Cortex of kidney (tissue), 1 donor: ENCODE measurements around the gene MMP24OS.

Source experiments
- DNase-seq: peaks from one replicate; lab custom pipeline; 2025; lab: John Stamatoyannopoulos, UW

The MMP24OS gene

GRCh38 chr20:35306931-35307517, 29.1 kb upstream of the MMP24OS start:
- DNase-seq = no peak

GRCh38 chr20:35305682-35306556, 28.0 kb upstream of the MMP24OS start:
- DNase-seq = no peak

- no peak for DNase-seq
These were observed 27.0 kb upstream of the MMP24OS start for GRCh38 chr20:35304956-35305355.

- DNase-seq = no peak
These were observed 26.0 kb upstream of the MMP24OS start for GRCh38 chr20:35303735-35304491.

- no peak for DNase-seq
These were observed 25.4 kb upstream of the MMP24OS start for GRCh38 chr20:35303382-35303734.

- DNase-seq = no peak
These were observed 24.8 kb upstream of the MMP24OS start for GRCh38 chr20:35302421-35303335.

- DNase-seq = no peak
These were observed 23.5 kb upstream of the MMP24OS start for GRCh38 chr20:35301426-35301825.

- no peak for DNase-seq
These were observed 22.7 kb upstream of the MMP24OS start for GRCh38 chr20:35300469-35301262.

GRCh38 chr20:35299780-35300179, 21.9 kb upstream of the MMP24OS start:
- DNase-seq = no peak

GRCh38 chr20:35298264-35298663, 20.3 kb upstream of the MMP24OS start:
- DNase-seq = no peak

- DNase-seq = no peak
These were observed 19.8 kb upstream of the MMP24OS start for GRCh38 chr20:35297740-35298139.

- DNase-seq = no peak
These were observed 19.2 kb upstream of the MMP24OS start for GRCh38 chr20:35297155-35297554.

- no peak for DNase-seq
These were observed 18.2 kb upstream of the MMP24OS start for GRCh38 chr20:35296101-35296554.

- no peak for DNase-seq
These were observed 17.8 kb upstream of the MMP24OS start for GRCh38 chr20:35295674-35296073.

GRCh38 chr20:35295058-35295457, 17.1 kb upstream of the MMP24OS start:
- DNase-seq = no peak

GRCh38 chr20:35294293-35294685, 16.4 kb upstream of the MMP24OS start:
- no peak for DNase-seq

- no peak for DNase-seq
These were observed 15.7 kb upstream of the MMP24OS start for GRCh38 chr20:35293303-35294292.

- no peak for DNase-seq
These were observed 14.8 kb upstream of the MMP24OS start for GRCh38 chr20:35292504-35293285.
